ENCODE data around the gene CCR5AS.
A peak's percentile ranks its signal among the peaks of the same experiment; 100 is the strongest.

Gene CCR5AS

GRCh38 chr3:46374755-46375154, 32.1 kb downstream of the CCR5AS start:
- WGBS, 5 donors: 75 to 88% (median 78%) methylated on average over 3 of the region's 3 CpGs
- intact Hi-C loops (cut with DNase I; ENCODE audit: low total_unique reads): loop anchor here (5.0 kb wide), 2 partner anchors 292 to 437 kb away; no protein-coding TSS in a partner anchor
- Histone ChIP-seq H3K4me3 (peak overlapping the region in 1 of 8 donors; percentile 13), H3K36me3 (no peaks in the 10 kb centered on the region), H3K4me1 (peaks cover 2 to 86% (median 19%) of the 10 kb centered on the region in 6 donors), H3K27me3 (replicated peaks in 1 of 7) (no peaks in the 10 kb centered on the region), H3K9me3 (no peaks in the 10 kb centered on the region), H3K27ac (peak overlapping the region in 3 of 8 donors; percentile 18 to 56 (median 24))
- DNase-seq: no peak
- TF ChIP-seq, protein P1, sequence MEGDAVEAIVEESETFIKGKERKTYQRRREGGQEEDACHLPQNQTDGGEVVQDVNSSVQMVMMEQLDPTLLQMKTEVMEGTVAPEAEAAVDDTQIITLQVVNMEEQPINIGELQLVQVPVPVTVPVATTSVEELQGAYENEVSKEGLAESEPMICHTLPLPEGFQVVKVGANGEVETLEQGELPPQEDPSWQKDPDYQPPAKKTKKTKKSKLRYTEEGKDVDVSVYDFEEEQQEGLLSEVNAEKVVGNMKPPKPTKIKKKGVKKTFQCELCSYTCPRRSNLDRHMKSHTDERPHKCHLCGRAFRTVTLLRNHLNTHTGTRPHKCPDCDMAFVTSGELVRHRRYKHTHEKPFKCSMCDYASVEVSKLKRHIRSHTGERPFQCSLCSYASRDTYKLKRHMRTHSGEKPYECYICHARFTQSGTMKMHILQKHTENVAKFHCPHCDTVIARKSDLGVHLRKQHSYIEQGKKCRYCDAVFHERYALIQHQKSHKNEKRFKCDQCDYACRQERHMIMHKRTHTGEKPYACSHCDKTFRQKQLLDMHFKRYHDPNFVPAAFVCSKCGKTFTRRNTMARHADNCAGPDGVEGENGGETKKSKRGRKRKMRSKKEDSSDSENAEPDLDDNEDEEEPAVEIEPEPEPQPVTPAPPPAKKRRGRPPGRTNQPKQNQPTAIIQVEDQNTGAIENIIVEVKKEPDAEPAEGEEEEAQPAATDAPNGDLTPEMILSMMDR (IDR thresholded peaks at IDR 0.05 in 8 of 11, conservative IDR thresholded peaks at IDR 0.05 in 3 of 11): no peak
- TF ChIP-seq POLR2A (IDR thresholded peaks at IDR 0.05) (no peak), POLR2AphosphoS5 (IDR thresholded peaks at IDR 0.05) (no peak)

DNA sequence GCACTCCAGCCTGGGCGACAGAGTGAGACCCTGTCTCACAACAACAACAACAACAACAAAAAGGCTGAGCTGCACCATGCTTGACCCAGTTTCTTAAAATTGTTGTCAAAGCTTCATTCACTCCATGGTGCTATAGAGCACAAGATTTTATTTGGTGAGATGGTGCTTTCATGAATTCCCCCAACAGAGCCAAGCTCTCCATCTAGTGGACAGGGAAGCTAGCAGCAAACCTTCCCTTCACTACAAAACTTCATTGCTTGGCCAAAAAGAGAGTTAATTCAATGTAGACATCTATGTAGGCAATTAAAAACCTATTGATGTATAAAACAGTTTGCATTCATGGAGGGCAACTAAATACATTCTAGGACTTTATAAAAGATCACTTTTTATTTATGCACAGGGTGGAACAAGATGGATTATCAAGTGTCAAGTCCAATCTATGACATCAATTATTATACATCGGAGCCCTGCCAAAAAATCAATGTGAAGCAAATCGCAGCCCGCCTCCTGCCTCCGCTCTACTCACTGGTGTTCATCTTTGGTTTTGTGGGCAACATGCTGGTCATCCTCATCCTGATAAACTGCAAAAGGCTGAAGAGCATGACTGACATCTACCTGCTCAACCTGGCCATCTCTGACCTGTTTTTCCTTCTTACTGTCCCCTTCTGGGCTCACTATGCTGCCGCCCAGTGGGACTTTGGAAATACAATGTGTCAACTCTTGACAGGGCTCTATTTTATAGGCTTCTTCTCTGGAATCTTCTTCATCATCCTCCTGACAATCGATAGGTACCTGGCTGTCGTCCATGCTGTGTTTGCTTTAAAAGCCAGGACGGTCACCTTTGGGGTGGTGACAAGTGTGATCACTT, 34.1 kb downstream of the CCR5AS start:
- intact Hi-C loops (cut with DNase I; ENCODE audit: low total_unique reads): loop anchor here (5.0 kb wide), 2 partner anchors 290 to 435 kb away; no protein-coding TSS in a partner anchor
- 89 to 97% (median 94%) methylated on average over 9 of the region's 9 CpGs for WGBS, 5 donors
- Histone ChIP-seq H3K4me1 (peaks cover 0 to 91% (median 24%) of the 10 kb centered on the region in 6 donors), H3K9me3 (no peaks in the 10 kb centered on the region), H3K27me3 (replicated peaks in 1 of 7) (no peaks in the 10 kb centered on the region), H3K4me3 (peak overlapping the region in 4 of 8 donors; percentile 13 to 52 (median 20)), H3K27ac (peak overlapping the region in 4 of 8 donors; percentile 54 to 81 (median 68)), H3K36me3 (no peaks in the 10 kb centered on the region)
- TF ChIP-seq POLR2AphosphoS5 (IDR thresholded peaks at IDR 0.05): no peak
- TF ChIP-seq, protein P1 (IDR thresholded peaks at IDR 0.05 in 8 of 11, conservative IDR thresholded peaks at IDR 0.05 in 3 of 11): peak in 9 of 11 experiments; percentile 17 to 57 (median 45)
- no peak for DNase-seq

- H3K27ac ChIP-seq: peak overlapping the region in 6 of 8 donors; percentile 37 to 81 (median 63)
- WGBS, 5 donors: 64 to 87% (median 78%) methylated on average over 10 of the region's 10 CpGs
These were observed 35.1 kb downstream of the CCR5AS start for GRCh38 chr3:46371519-46372340.

More at GRCh38 chr3:46371519-46372340, 35.1 kb downstream of the CCR5AS start:
- Histone ChIP-seq H3K27me3 (replicated peaks in 1 of 7) (no peaks in the 10 kb centered on the region), H3K9me3 (no peaks in the 10 kb centered on the region), H3K36me3 (no peaks in the 10 kb centered on the region), H3K4me1 (peaks cover 0 to 87% (median 24%) of the 10 kb centered on the region in 6 donors), H3K4me3 (peak overlapping the region in 6 of 8 donors; percentile 13 to 52 (median 16))
- DNase-seq: no peak
- TF ChIP-seq, protein P1 (IDR thresholded peaks at IDR 0.05 in 8 of 11, conservative IDR thresholded peaks at IDR 0.05 in 3 of 11): no peak
- TF ChIP-seq POLR2A (IDR thresholded peaks at IDR 0.05) (no peak), POLR2AphosphoS5 (IDR thresholded peaks at IDR 0.05) (no peak)
- intact Hi-C loops (cut with DNase I; ENCODE audit: low total_unique reads): loop anchor here (5.0 kb wide), 2 partner anchors 289 to 434 kb away; no protein-coding TSS in a partner anchor

All from spleen (tissue), 11 donors.